GM23338 (cell line): ENCODE data around the gene RYR3. TPM values are rescaled to one million over a fixed set of nuclear protein-coding genes. Genes with fewer than 3 reads are reported as not detected.

Experiments used
- ATAC-seq: fragments of 200-7000 bp; cut with Tn5 transposase; 3 replicates; pipeline ENCODE4 v1.9.1; 2020
- DNase-seq: peaks from one replicate; pipeline ENCODE4 v3.0.0-alpha.2; 2015; ENCODE audit warnings: low spot score
- H2AFZ ChIP-seq: fragments of 200-600 bp; sonication (generic); 2 replicates; pipeline ENCODE4 v1.8.0; 2016; ENCODE audit warnings: antibody characterized with exemption, mild to moderate bottlenecking, moderate library complexity
- H3F3A ChIP-seq: fragments of 200-600 bp; sonication (generic); replicated peaks from 2 replicates; pipeline ENCODE4 v1.8.0; 2017; ENCODE audit warnings: antibody characterized with exemption, mixed run types, low read depth
- H3K27ac ChIP-seq: fragments of 200-600 bp; sonication (generic); 2 replicates; pipeline ENCODE4 v1.6.1; 2016; ENCODE audit warnings: low read depth
- H3K27me3 ChIP-seq: fragments of 200-600 bp; sonication (generic); 2 replicates; pipeline ENCODE4 v1.8.0; 2016; ENCODE audit warnings: mild to moderate bottlenecking, mixed run types, moderate library complexity; ENCODE audit not compliant: insufficient read depth
- H3K36me3 ChIP-seq: fragments of 200-600 bp; sonication (generic); 2 replicates; pipeline ENCODE4 v1.8.0; 2016; ENCODE audit warnings: mild to moderate bottlenecking; ENCODE audit not compliant: insufficient read depth
- H3K4me1 ChIP-seq: fragments of 200-600 bp; sonication (generic); 2 replicates; pipeline ENCODE4 v1.8.0; 2016; ENCODE audit warnings: mild to moderate bottlenecking, moderate library complexity; ENCODE audit not compliant: insufficient read depth
- H3K4me2 ChIP-seq: fragments of 200-600 bp; sonication (generic); 2 replicates; pipeline ENCODE4 v1.7.1; 2017; ENCODE audit warnings: mixed run types
- H3K4me3 ChIP-seq: fragments of 200-600 bp; sonication (generic); 2 replicates; pipeline ENCODE4 v1.6.1; 2016; ENCODE audit warnings: mixed run types
- H3K79me2 ChIP-seq: fragments of 200-600 bp; sonication (generic); replicated peaks from 2 replicates; pipeline ENCODE4 v1.8.0; 2017; ENCODE audit warnings: mild to moderate bottlenecking; ENCODE audit not compliant: insufficient read depth
- H3K9me2 ChIP-seq: fragments of 200-600 bp; sonication (generic); 2 replicates; pipeline ENCODE4 v1.8.0; 2017; ENCODE audit not compliant: insufficient read depth
- H4K20me1 ChIP-seq: fragments of 200-600 bp; sonication (generic); replicated peaks from 2 replicates; pipeline ENCODE4 v1.8.0; 2017; ENCODE audit warnings: mild to moderate bottlenecking; ENCODE audit not compliant: insufficient read depth
- H3K27ac Mint-ChIP-seq: 2 replicates; pipeline ENCODE4 v1.8.0; 2020; ENCODE audit warnings: inconsistent platforms, mild to moderate bottlenecking, moderate library complexity, mixed read lengths
- H3K27me3 Mint-ChIP-seq: 3 replicates; pipeline ENCODE4 v1.8.0; 2022; ENCODE audit warnings: low read depth, mild to moderate bottlenecking, moderate library complexity, mixed read lengths, inconsistent platforms; ENCODE audit not compliant: insufficient read depth, poor library complexity
- H3K36me3 Mint-ChIP-seq: 3 replicates; pipeline ENCODE4 v1.8.0; 2021; ENCODE audit warnings: low read depth, mild to moderate bottlenecking, inconsistent platforms, moderate library complexity, mixed read lengths
- H3K4me1 Mint-ChIP-seq: 3 replicates; pipeline ENCODE4 v1.8.0; 2020; ENCODE audit warnings: mild to moderate bottlenecking, inconsistent platforms, mixed read lengths
- H3K4me3 Mint-ChIP-seq: 3 replicates; pipeline ENCODE4 v1.8.0; 2021; ENCODE audit warnings: moderate library complexity, mild to moderate bottlenecking, inconsistent platforms, mixed read lengths
- H3K9me3 Mint-ChIP-seq: 3 replicates; pipeline ENCODE4 v1.8.0; 2020; ENCODE audit warnings: moderate library complexity, mild to moderate bottlenecking, inconsistent platforms, mixed read lengths
- EZH2phosphoT487 ChIP-seq: fragments of 200-600 bp; sonication (generic); IDR thresholded peaks from one replicate; pipeline ENCODE4 v1.8.1; 2018; ENCODE audit warnings: antibody characterized with exemption; ENCODE audit not compliant: unreplicated experiment
- JUNB ChIP-seq: IDR thresholded peaks from one replicate; pipeline ENCODE4 v1.6.1; 2016; ENCODE audit warnings: antibody characterized with exemption; ENCODE audit not compliant: unreplicated experiment
- NANOG ChIP-seq: IDR thresholded peaks from 2 replicates; pipeline ENCODE4 v1.6.1; 2016; ENCODE audit warnings: antibody characterized with exemption, borderline replicate concordance
- STAT1 ChIP-seq: IDR thresholded peaks from one replicate; pipeline ENCODE4 v1.6.1; 2016; ENCODE audit warnings: antibody characterized with exemption; ENCODE audit not compliant: unreplicated experiment
- ZNF114 ChIP-seq: fragments of 250-450 bp; sonication (Bioruptor Pico); IDR thresholded peaks from 2 replicates; pipeline ENCODE4 v1.5.0; 2020; ENCODE audit warnings: mild to moderate bottlenecking, moderate library complexity
- ZNF331 ChIP-seq: fragments of 250-450 bp; sonication (Bioruptor Pico); IDR thresholded peaks from 2 replicates; pipeline ENCODE4 v1.5.0; 2020; ENCODE audit warnings: low read depth, mild to moderate bottlenecking, moderate library complexity
- polyA plus RNA-seq: library from polyadenylated mRNA; unstranded; fragments of >200 nt; fragmentation: Nextera tagmentation; extraction: Ambion mirVana; gene quantifications from 2 replicates; pipeline ENCODE4 v1.2.1, GENCODE V29; 2016
- total RNA-seq: library from RNA; depleted of rRNA; stranded (reverse); fragments of >200 nt; shearing (Covaris generic); gene quantifications from 2 replicates; pipeline ENCODE4 v1.2.3, GENCODE V29; 2014
- TF ChIP-seq, protein P1 (sequence below): fragments of 250-450 bp; sonication (Bioruptor Pico); IDR thresholded peaks from 2 replicates; pipeline ENCODE4 v1.5.0; 2020; ENCODE audit warnings: mild to moderate bottlenecking, moderate library complexity
- TF ChIP-seq, protein P2 (sequence below), 2 experiments: fragments of 200-600 bp in 1 of 2; sonication (generic) in 1 of 2; conservative IDR thresholded peaks; 2 replicates each; pipeline versions ENCODE4 v1.5.1 to v1.6.1; 2016 to 2017; ENCODE audit warnings: antibody characterized with exemption in 2 of 2, low read depth in 2 of 2, mild to moderate bottlenecking in 2 of 2, moderate library complexity in 1 of 2

The RYR3 gene
- total and polyA plus RNA-seq, 2 experiments from 2014 or later, result 1.1 to 1.2 TPM

DNA sequence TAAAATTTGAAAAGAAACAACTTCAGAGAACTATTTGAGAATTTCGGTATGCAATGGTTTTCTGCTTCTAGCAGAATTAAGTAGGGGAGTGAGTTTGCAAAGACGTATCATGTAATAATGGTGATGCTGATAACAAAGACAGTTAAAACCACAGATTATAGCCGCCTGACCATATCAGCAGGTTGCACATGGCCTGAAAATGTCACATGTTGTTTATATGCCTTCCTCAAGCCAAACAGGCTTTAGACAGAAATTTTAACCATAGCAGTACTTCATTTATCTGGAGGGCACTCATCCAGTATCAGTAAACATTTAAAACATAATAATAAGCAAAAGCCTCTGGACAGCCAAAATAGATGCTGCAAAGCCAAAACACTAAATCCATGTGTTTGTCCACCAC, 131.7 kb downstream of the RYR3 start:
- DNase-seq, result no peak
- H3F3A ChIP-seq, result no peaks in the 10 kb centered on the region
- H3K36me3 Mint-ChIP-seq, result no peaks in the 10 kb centered on the region
- no peaks in the 10 kb centered on the region for H4K20me1 ChIP-seq
- H3K4me1 Mint-ChIP-seq, result no peaks in the 10 kb centered on the region
- no peak for ATAC-seq
- H3K4me3 Mint-ChIP-seq, result no peak overlapping the region
- no peaks in the 10 kb centered on the region for H3K9me3 Mint-ChIP-seq
- H3K79me2 ChIP-seq, result no peaks in the 10 kb centered on the region
- H3K36me3 ChIP-seq, result no peaks in the 10 kb centered on the region
- H3K27ac Mint-ChIP-seq, result no peak overlapping the region
- TF ChIP-seq, protein P1, sequence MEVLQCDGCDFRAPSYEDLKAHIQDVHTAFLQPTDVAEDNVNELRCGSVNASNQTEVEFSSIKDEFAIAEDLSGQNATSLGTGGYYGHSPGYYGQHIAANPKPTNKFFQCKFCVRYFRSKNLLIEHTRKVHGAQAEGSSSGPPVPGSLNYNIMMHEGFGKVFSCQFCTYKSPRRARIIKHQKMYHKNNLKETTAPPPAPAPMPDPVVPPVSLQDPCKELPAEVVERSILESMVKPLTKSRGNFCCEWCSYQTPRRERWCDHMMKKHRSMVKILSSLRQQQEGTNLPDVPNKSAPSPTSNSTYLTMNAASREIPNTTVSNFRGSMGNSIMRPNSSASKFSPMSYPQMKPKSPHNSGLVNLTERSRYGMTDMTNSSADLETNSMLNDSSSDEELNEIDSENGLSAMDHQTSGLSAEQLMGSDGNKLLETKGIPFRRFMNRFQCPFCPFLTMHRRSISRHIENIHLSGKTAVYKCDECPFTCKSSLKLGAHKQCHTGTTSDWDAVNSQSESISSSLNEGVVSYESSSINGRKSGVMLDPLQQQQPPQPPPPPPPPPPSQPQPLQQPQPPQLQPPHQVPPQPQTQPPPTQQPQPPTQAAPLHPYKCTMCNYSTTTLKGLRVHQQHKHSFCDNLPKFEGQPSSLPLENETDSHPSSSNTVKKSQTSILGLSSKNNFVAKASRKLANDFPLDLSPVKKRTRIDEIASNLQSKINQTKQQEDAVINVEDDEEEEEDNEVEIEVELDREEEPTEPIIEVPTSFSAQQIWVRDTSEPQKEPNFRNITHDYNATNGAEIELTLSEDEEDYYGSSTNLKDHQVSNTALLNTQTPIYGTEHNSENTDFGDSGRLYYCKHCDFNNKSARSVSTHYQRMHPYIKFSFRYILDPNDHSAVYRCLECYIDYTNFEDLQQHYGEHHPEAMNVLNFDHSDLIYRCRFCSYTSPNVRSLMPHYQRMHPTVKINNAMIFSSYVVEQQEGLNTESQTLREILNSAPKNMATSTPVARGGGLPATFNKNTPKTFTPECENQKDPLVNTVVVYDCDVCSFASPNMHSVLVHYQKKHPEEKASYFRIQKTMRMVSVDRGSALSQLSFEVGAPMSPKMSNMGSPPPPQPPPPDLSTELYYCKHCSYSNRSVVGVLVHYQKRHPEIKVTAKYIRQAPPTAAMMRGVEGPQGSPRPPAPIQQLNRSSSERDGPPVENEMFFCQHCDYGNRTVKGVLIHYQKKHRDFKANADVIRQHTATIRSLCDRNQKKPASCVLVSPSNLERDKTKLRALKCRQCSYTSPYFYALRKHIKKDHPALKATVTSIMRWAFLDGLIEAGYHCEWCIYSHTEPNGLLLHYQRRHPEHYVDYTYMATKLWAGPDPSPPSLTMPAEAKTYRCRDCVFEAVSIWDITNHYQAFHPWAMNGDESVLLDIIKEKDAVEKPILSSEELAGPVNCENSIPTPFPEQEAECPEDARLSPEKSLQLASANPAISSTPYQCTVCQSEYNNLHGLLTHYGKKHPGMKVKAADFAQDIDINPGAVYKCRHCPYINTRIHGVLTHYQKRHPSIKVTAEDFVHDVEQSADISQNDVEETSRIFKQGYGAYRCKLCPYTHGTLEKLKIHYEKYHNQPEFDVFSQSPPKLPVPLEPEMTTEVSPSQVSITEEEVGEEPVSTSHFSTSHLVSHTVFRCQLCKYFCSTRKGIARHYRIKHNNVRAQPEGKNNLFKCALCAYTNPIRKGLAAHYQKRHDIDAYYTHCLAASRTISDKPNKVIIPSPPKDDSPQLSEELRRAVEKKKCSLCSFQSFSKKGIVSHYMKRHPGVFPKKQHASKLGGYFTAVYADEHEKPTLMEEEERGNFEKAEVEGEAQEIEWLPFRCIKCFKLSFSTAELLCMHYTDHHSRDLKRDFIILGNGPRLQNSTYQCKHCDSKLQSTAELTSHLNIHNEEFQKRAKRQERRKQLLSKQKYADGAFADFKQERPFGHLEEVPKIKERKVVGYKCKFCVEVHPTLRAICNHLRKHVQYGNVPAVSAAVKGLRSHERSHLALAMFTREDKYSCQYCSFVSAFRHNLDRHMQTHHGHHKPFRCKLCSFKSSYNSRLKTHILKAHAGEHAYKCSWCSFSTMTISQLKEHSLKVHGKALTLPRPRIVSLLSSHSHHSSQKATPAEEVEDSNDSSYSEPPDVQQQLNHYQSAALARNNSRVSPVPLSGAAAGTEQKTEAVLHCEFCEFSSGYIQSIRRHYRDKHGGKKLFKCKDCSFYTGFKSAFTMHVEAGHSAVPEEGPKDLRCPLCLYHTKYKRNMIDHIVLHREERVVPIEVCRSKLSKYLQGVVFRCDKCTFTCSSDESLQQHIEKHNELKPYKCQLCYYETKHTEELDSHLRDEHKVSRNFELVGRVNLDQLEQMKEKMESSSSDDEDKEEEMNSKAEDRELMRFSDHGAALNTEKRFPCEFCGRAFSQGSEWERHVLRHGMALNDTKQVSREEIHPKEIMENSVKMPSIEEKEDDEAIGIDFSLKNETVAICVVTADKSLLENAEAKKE (CRISPR knock-in tag), result no peak
- TF ChIP-seq JUNB, result no peak
- TF ChIP-seq NANOG, result no peak
- no peak for TF ChIP-seq STAT1
- no peak for TF ChIP-seq ZNF114 (CRISPR knock-in tag)
- TF ChIP-seq EZH2phosphoT487, result no peak
- TF ChIP-seq, protein P2, sequence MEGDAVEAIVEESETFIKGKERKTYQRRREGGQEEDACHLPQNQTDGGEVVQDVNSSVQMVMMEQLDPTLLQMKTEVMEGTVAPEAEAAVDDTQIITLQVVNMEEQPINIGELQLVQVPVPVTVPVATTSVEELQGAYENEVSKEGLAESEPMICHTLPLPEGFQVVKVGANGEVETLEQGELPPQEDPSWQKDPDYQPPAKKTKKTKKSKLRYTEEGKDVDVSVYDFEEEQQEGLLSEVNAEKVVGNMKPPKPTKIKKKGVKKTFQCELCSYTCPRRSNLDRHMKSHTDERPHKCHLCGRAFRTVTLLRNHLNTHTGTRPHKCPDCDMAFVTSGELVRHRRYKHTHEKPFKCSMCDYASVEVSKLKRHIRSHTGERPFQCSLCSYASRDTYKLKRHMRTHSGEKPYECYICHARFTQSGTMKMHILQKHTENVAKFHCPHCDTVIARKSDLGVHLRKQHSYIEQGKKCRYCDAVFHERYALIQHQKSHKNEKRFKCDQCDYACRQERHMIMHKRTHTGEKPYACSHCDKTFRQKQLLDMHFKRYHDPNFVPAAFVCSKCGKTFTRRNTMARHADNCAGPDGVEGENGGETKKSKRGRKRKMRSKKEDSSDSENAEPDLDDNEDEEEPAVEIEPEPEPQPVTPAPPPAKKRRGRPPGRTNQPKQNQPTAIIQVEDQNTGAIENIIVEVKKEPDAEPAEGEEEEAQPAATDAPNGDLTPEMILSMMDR (conservative IDR thresholded peaks at IDR 0.05; ENCODE audit: low read depth in 2 of 2), result no peak
- no peak for TF ChIP-seq ZNF331 (CRISPR knock-in tag)
- no peaks in the 10 kb centered on the region for H3K27me3 Mint-ChIP-seq
- H3K4me1 ChIP-seq, result no peaks in the 10 kb centered on the region
- no peaks in the 10 kb centered on the region; the same call in 1 of the 2 replicates for H3K9me2 ChIP-seq
- H3K27ac ChIP-seq, result no peak overlapping the region
- no peak overlapping the region for H2AFZ ChIP-seq
- H3K4me3 ChIP-seq, result no peak overlapping the region
- no peak overlapping the region for H3K4me2 ChIP-seq
- H3K27me3 ChIP-seq, result no peaks in the 10 kb centered on the region
